Measurements from ENCODE around the gene ABCC4. TPM values are rescaled to one million over a fixed set of nuclear protein-coding genes. Genes with fewer than 3 reads are reported as not detected.

Gene ABCC4
- total RNA-seq, 1 donor from 2014 or later = 19.0 TPM

DNA sequence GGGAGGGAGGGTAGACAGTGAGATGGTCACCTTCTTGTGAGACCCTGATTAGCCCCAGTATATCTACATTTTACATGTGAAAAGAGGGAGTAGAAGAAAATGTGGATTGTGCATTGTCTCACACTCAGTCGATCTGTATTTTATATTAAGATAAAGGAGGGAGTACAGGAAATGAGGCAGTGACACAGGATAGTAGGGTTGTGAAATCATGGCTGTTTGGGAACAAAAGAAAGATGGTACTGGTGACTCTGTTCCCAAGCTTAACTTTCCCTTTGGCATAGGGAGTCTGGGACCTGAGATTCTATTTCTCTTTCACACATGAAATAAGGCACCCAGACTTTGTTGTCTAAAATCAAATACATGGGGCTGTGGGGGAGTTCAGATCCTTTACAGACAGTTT lies 194.7 kb downstream of the ABCC4 start:
- Mint-ChIP-seq H3K4me3 (ENCODE audit: unreplicated experiment) (no peak overlapping the region), H3K36me3 (ENCODE audit: low read depth, unreplicated experiment) (peaks cover 8% of the 10 kb centered on the region), H3K27ac (ENCODE audit: unreplicated experiment) (no peak overlapping the region), H3K27me3 (ENCODE audit: unreplicated experiment) (no peaks in the 10 kb centered on the region), H3K4me1 (ENCODE audit: unreplicated experiment) (no peaks in the 10 kb centered on the region), H3K9me3 (ENCODE audit: unreplicated experiment) (no peaks in the 10 kb centered on the region)
- no peak for TF ChIP-seq CTCF (IDR thresholded peaks at IDR 0.05; ENCODE audit: unreplicated experiment)
- no peak for DNase-seq (ENCODE audit: low spot score)

- H3K27me3 Mint-ChIP-seq (ENCODE audit: unreplicated experiment) = no peaks in the 10 kb centered on the region
- H3K4me1 Mint-ChIP-seq (ENCODE audit: unreplicated experiment) = no peaks in the 10 kb centered on the region
- no peak overlapping the region for H3K4me3 Mint-ChIP-seq (ENCODE audit: unreplicated experiment)
- peaks cover 7% of the 10 kb centered on the region for H3K36me3 Mint-ChIP-seq (ENCODE audit: low read depth, unreplicated experiment)
- no peak overlapping the region for H3K27ac Mint-ChIP-seq (ENCODE audit: unreplicated experiment)
- no peak for DNase-seq (ENCODE audit: low spot score)
- TF ChIP-seq CTCF (IDR thresholded peaks at IDR 0.05; ENCODE audit: unreplicated experiment) = no peak
- no peaks in the 10 kb centered on the region for H3K9me3 Mint-ChIP-seq (ENCODE audit: unreplicated experiment)
Measured at GRCh38 chr13:95100525-95101433, 200.5 kb downstream of the ABCC4 start.

GRCh38 chr13:95099541-95099940 lies 201.7 kb downstream of the ABCC4 start:
- H3K9me3 Mint-ChIP-seq (ENCODE audit: unreplicated experiment) = no peaks in the 10 kb centered on the region
- TF ChIP-seq CTCF (IDR thresholded peaks at IDR 0.05; ENCODE audit: unreplicated experiment) = no peak
- no peak overlapping the region for H3K27ac Mint-ChIP-seq (ENCODE audit: unreplicated experiment)
- no peaks in the 10 kb centered on the region for H3K4me1 Mint-ChIP-seq (ENCODE audit: unreplicated experiment)
- DNase-seq (ENCODE audit: low spot score) = no peak
- H3K4me3 Mint-ChIP-seq (ENCODE audit: unreplicated experiment) = no peak overlapping the region
- H3K36me3 Mint-ChIP-seq (ENCODE audit: low read depth, unreplicated experiment) = peaks cover 7% of the 10 kb centered on the region
- no peaks in the 10 kb centered on the region for H3K27me3 Mint-ChIP-seq (ENCODE audit: unreplicated experiment)

- no peak for DNase-seq (ENCODE audit: low spot score)
- no peak for TF ChIP-seq CTCF (IDR thresholded peaks at IDR 0.05; ENCODE audit: unreplicated experiment)
- no peak overlapping the region for H3K27ac Mint-ChIP-seq (ENCODE audit: unreplicated experiment)
- no peak overlapping the region for H3K4me3 Mint-ChIP-seq (ENCODE audit: unreplicated experiment)
- peaks cover 7% of the 10 kb centered on the region for H3K36me3 Mint-ChIP-seq (ENCODE audit: low read depth, unreplicated experiment)
- H3K27me3 Mint-ChIP-seq (ENCODE audit: unreplicated experiment) = no peaks in the 10 kb centered on the region
- no peaks in the 10 kb centered on the region for H3K9me3 Mint-ChIP-seq (ENCODE audit: unreplicated experiment)
- no peaks in the 10 kb centered on the region for H3K4me1 Mint-ChIP-seq (ENCODE audit: unreplicated experiment)
Measured at GRCh38 chr13:95098916-95099315, 202.3 kb downstream of the ABCC4 start.

DNA sequence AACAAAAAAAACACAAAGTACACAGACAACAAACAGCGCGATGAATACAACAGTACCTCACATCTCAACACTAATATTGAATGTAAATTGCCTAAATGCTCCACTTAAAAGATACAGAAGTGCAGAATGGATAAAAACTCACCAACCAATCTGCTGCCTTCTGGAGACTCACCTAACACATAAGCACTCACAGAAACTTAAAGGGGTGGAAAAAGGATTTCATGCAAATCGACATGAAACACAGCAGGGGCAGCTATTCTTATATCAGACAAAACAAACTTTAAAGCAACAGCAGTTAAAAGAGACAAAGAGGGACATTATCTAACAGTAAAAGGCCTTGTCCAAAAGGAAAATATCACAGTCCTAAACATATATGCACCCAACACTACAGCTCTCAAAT lies 209.5 kb downstream of the ABCC4 start:
- H3K36me3 Mint-ChIP-seq (ENCODE audit: low read depth, unreplicated experiment) = no peaks in the 10 kb centered on the region
- H3K27me3 Mint-ChIP-seq (ENCODE audit: unreplicated experiment) = no peaks in the 10 kb centered on the region
- no peaks in the 10 kb centered on the region for H3K9me3 Mint-ChIP-seq (ENCODE audit: unreplicated experiment)

More for the DNA sequence above, 209.5 kb downstream of the ABCC4 start:
- H3K4me3 Mint-ChIP-seq (ENCODE audit: unreplicated experiment) = no peak overlapping the region
- DNase-seq (ENCODE audit: low spot score) = no peak
- no peaks in the 10 kb centered on the region for H3K4me1 Mint-ChIP-seq (ENCODE audit: unreplicated experiment)
- no peak for TF ChIP-seq CTCF (IDR thresholded peaks at IDR 0.05; ENCODE audit: unreplicated experiment)
- no peak overlapping the region for H3K27ac Mint-ChIP-seq (ENCODE audit: unreplicated experiment)

Measured in endothelial cell (in vitro differentiated cells).